ENCODE data around the gene SCART1. TPM values are rescaled to one million over a fixed set of nuclear protein-coding genes. Genes with fewer than 3 reads are reported as not detected.

SCART1 gene
- total RNA-seq, 6 experiments from 2014 or later = 0.59 to 1.3 (median 1.0) TPM

GRCh38 chr10:133458021-133458709 is 4.4 kb downstream of the SCART1 start:
- DNase-seq = no peak
- H3K27me3 Mint-ChIP-seq (ENCODE audit: insufficient read depth) = peaks cover 2% of the 10 kb centered on the region; the same call in 1 of the 2 replicates
- H3K4me1 Mint-ChIP-seq (ENCODE audit: low read depth) = no peaks in the 10 kb centered on the region
- TF ChIP-seq CTCF (IDR thresholded peaks at IDR 0.05) = no peak
- H3K27ac Mint-ChIP-seq = no peak overlapping the region
- H3K9me3 Mint-ChIP-seq = no peaks in the 10 kb centered on the region; the same call in 1 of the 2 replicates
- H3K4me3 Mint-ChIP-seq = no peak overlapping the region
- H3K36me3 Mint-ChIP-seq (ENCODE audit: low read depth) = peaks cover 14% of the 10 kb centered on the region

GRCh38 chr10:133458710-133459453 is 5.1 kb downstream of the SCART1 start:
- Mint-ChIP-seq H3K36me3 (ENCODE audit: low read depth) (peaks cover 11% of the 10 kb centered on the region; the same call in 1 of the 2 replicates), H3K4me1 (ENCODE audit: low read depth) (no peaks in the 10 kb centered on the region), H3K27ac (no peak overlapping the region), H3K4me3 (no peak overlapping the region), H3K27me3 (ENCODE audit: insufficient read depth) (peaks cover 2% of the 10 kb centered on the region; the same call in 1 of the 2 replicates), H3K9me3 (no peaks in the 10 kb centered on the region)
- TF ChIP-seq CTCF (IDR thresholded peaks at IDR 0.05) = no peak
- no peak for DNase-seq

GRCh38 chr10:133459454-133460207 is 5.9 kb downstream of the SCART1 start:
- TF ChIP-seq CTCF (IDR thresholded peaks at IDR 0.05) = no peak
- H3K36me3 Mint-ChIP-seq (ENCODE audit: low read depth) = peaks cover 11% of the 10 kb centered on the region; the same call in 1 of the 2 replicates
- no peak for DNase-seq
- H3K9me3 Mint-ChIP-seq = no peaks in the 10 kb centered on the region
- H3K4me3 Mint-ChIP-seq = no peak overlapping the region
- peaks cover 2% of the 10 kb centered on the region for H3K27me3 Mint-ChIP-seq (ENCODE audit: insufficient read depth)
- no peak overlapping the region for H3K27ac Mint-ChIP-seq
- no peaks in the 10 kb centered on the region for H3K4me1 Mint-ChIP-seq (ENCODE audit: low read depth)

- Mint-ChIP-seq H3K4me1 (ENCODE audit: low read depth) (no peaks in the 10 kb centered on the region), H3K4me3 (no peak overlapping the region), H3K9me3 (no peaks in the 10 kb centered on the region), H3K27me3 (ENCODE audit: insufficient read depth) (peaks cover 2% of the 10 kb centered on the region), H3K36me3 (ENCODE audit: low read depth) (peaks cover 11% of the 10 kb centered on the region; the same call in 1 of the 2 replicates), H3K27ac (no peak overlapping the region)
- TF ChIP-seq CTCF (IDR thresholded peaks at IDR 0.05) = no peak
- DNase-seq = no peak
Measured at GRCh38 chr10:133460208-133460769, 6.5 kb downstream of the SCART1 start.

- Mint-ChIP-seq H3K4me3 (no peak overlapping the region), H3K27me3 (ENCODE audit: insufficient read depth) (peaks cover 2% of the 10 kb centered on the region), H3K36me3 (ENCODE audit: low read depth) (peaks cover 11% of the 10 kb centered on the region; the same call in 1 of the 2 replicates), H3K27ac (no peak overlapping the region), H3K9me3 (no peaks in the 10 kb centered on the region), H3K4me1 (ENCODE audit: low read depth) (no peaks in the 10 kb centered on the region)
- no peak for TF ChIP-seq CTCF (IDR thresholded peaks at IDR 0.05)
- DNase-seq = no peak
Measured at GRCh38 chr10:133461027-133461426, 7.3 kb downstream of the SCART1 start.

Measured in HFFc6 (cell line).